ENCODE results near the gene GALNT9.

DNA sequence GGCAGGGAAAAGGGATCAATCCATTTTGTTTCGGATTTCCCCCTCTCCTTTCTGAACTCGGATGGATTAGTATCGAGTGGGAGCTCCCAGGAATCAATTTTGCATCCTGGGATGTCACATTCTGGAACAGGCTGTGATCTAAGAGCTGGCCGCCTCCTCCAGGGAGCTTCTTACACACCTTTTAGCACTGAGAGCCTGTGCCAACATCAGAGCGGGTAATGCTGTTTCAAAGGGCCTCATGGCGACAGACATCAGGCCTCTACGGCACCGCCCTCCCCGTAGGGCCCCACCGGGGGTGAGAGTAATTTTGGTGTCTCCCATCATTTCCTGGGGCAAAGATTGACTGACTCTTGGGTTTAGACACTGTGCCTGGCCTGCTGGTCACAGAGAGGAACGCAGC lies 2.7 kb downstream of the GALNT9 start:
- TF ChIP-seq, protein P1, sequence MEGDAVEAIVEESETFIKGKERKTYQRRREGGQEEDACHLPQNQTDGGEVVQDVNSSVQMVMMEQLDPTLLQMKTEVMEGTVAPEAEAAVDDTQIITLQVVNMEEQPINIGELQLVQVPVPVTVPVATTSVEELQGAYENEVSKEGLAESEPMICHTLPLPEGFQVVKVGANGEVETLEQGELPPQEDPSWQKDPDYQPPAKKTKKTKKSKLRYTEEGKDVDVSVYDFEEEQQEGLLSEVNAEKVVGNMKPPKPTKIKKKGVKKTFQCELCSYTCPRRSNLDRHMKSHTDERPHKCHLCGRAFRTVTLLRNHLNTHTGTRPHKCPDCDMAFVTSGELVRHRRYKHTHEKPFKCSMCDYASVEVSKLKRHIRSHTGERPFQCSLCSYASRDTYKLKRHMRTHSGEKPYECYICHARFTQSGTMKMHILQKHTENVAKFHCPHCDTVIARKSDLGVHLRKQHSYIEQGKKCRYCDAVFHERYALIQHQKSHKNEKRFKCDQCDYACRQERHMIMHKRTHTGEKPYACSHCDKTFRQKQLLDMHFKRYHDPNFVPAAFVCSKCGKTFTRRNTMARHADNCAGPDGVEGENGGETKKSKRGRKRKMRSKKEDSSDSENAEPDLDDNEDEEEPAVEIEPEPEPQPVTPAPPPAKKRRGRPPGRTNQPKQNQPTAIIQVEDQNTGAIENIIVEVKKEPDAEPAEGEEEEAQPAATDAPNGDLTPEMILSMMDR (IDR thresholded peaks at IDR 0.05): no peak
- TF ChIP-seq EZH2 (IDR thresholded peaks at IDR 0.05; ENCODE audit: borderline replicate concordance, insufficient read depth, low read depth, low read length, poor library complexity, severe bottlenecking): no peak

Measured in B cell (primary cell).